ENCODE measurements around the gene HPF1. TPM values are rescaled to one million over a fixed set of nuclear protein-coding genes. Genes with fewer than 3 reads are reported as not detected.

HPF1 gene
- total RNA-seq, 1 donor = 20.6 TPM

DNA sequence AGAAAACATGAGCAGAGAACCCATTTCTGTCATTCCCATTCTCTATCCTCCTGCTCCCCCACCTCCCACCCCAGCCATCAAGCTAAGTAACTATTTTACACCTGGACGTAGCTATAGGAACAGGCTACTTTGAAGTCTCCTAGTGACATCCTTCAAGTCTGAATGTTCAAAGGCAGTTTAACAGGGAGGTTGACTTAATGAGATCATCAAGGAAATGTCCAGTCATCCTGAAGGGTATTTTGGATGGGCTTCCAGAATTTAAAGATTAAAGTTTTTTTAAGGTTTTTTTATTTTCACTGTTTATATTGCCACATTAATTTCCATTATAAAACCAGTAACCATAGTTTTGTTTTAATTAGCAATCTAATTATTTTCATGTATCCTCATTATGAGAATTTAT, 41.1 kb downstream of the HPF1 start:
- no peak for DNase-seq (ENCODE audit: insufficient read length, low spot score, missing footprints)
- Histone ChIP-seq H2AFZ (ENCODE audit: low read length) (no peak overlapping the region), H3K4me2 (ENCODE audit: insufficient read depth, low read length) (no peak overlapping the region), H3K27me3 (ENCODE audit: insufficient read depth, low read length) (no peaks in the 10 kb centered on the region), H3K79me2 (ENCODE audit: insufficient read depth, low read length) (no peaks in the 10 kb centered on the region), H3K9me3 (ENCODE audit: low read depth, low read length) (no peaks in the 10 kb centered on the region), H4K20me1 (ENCODE audit: insufficient read depth, low read length) (no peaks in the 10 kb centered on the region), H3K4me1 (ENCODE audit: insufficient read depth, low read length) (peaks cover 13% of the 10 kb centered on the region), H3K27ac (ENCODE audit: low read depth, low read length) (peak overlapping the region; percentile 44), H3K4me3 (ENCODE audit: insufficient read depth, low read length) (no peak overlapping the region), H3K36me3 (ENCODE audit: insufficient read depth, low read length) (peaks cover 20% of the 10 kb centered on the region)
- TF ChIP-seq, protein P1, sequence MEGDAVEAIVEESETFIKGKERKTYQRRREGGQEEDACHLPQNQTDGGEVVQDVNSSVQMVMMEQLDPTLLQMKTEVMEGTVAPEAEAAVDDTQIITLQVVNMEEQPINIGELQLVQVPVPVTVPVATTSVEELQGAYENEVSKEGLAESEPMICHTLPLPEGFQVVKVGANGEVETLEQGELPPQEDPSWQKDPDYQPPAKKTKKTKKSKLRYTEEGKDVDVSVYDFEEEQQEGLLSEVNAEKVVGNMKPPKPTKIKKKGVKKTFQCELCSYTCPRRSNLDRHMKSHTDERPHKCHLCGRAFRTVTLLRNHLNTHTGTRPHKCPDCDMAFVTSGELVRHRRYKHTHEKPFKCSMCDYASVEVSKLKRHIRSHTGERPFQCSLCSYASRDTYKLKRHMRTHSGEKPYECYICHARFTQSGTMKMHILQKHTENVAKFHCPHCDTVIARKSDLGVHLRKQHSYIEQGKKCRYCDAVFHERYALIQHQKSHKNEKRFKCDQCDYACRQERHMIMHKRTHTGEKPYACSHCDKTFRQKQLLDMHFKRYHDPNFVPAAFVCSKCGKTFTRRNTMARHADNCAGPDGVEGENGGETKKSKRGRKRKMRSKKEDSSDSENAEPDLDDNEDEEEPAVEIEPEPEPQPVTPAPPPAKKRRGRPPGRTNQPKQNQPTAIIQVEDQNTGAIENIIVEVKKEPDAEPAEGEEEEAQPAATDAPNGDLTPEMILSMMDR (IDR thresholded peaks at IDR 0.05; ENCODE audit: extremely low read depth, low read depth, low read length) = no peak

DNA sequence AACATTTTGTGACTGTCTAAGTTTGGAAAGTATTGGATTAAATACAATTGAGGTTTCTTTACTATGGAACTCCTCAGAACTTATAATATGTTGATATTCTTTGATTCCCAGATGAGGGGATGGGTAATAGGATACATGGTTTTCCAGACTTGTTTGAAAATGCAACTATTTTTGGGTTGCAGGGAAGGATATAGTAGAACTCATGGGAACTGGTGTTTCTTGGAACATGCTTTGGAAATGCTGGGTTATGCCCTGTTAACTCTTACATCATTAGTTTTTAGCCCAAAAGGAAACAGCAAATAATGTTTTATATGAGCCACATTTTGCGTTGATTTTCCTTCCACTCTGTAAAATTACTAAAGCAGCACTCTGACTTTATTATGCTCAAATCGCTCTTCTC, 41.9 kb downstream of the HPF1 start:
- H2AFZ ChIP-seq (ENCODE audit: low read length) = no peak overlapping the region
- TF ChIP-seq, protein P1 (IDR thresholded peaks at IDR 0.05; ENCODE audit: extremely low read depth, low read depth, low read length) = no peak
- peaks cover 13% of the 10 kb centered on the region for H3K4me1 ChIP-seq (ENCODE audit: insufficient read depth, low read length)
- no peaks in the 10 kb centered on the region for H4K20me1 ChIP-seq (ENCODE audit: insufficient read depth, low read length)
- peaks cover 20% of the 10 kb centered on the region for H3K36me3 ChIP-seq (ENCODE audit: insufficient read depth, low read length)
- no peak overlapping the region for H3K4me2 ChIP-seq (ENCODE audit: insufficient read depth, low read length)
- no peaks in the 10 kb centered on the region for H3K79me2 ChIP-seq (ENCODE audit: insufficient read depth, low read length)
- H3K9me3 ChIP-seq (ENCODE audit: low read depth, low read length) = no peaks in the 10 kb centered on the region
- DNase-seq (ENCODE audit: insufficient read length, low spot score, missing footprints) = no peak
- peak overlapping the region; percentile 44 for H3K27ac ChIP-seq (ENCODE audit: low read depth, low read length)
- no peak overlapping the region for H3K4me3 ChIP-seq (ENCODE audit: insufficient read depth, low read length)
- H3K27me3 ChIP-seq (ENCODE audit: insufficient read depth, low read length) = no peaks in the 10 kb centered on the region

DNA sequence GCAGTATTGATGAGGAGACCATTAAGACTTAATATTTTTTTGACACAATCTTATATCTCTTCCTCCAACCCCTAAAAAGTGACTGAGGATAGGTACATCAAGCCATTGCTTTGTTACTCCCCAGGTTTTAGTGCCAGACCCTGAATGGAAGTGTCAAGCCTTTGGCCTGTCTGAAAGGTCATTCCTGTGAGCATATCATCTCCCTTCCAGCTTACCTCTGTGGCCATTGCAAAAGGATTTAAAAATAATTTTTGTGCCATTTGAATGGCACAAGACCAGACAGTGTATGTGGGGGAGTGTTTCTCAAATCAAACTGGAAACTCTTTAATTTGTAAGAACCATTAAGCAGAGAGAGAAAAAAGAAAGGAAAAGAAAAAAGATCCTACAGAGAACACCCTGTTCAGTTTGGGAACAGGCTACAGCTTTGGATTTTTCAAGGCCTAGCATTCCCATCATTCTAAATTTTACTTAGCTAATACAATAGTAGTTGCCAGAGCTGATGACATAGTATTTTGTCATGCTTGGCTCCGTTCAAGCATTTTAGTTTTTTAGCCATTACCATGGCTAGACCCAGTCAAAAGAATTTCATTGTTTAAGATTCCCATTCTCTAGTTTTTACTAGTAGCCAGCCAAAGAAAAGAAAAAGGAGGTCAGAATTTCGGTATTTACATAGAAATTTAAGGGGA, 49.6 kb downstream of the HPF1 start:
- TF ChIP-seq, protein P1 (IDR thresholded peaks at IDR 0.05; ENCODE audit: extremely low read depth, low read depth, low read length) = no peak
- no peak overlapping the region for H3K4me2 ChIP-seq (ENCODE audit: insufficient read depth, low read length)
- no peaks in the 10 kb centered on the region for H4K20me1 ChIP-seq (ENCODE audit: insufficient read depth, low read length)
- H3K36me3 ChIP-seq (ENCODE audit: insufficient read depth, low read length) = peaks cover 17% of the 10 kb centered on the region
- H3K27me3 ChIP-seq (ENCODE audit: insufficient read depth, low read length) = no peaks in the 10 kb centered on the region
- H3K27ac ChIP-seq (ENCODE audit: low read depth, low read length) = peak overlapping the region; percentile 24
- DNase-seq (ENCODE audit: insufficient read length, low spot score, missing footprints) = no peak
- no peak overlapping the region for H2AFZ ChIP-seq (ENCODE audit: low read length)
- H3K9me3 ChIP-seq (ENCODE audit: low read depth, low read length) = no peaks in the 10 kb centered on the region
- H3K4me3 ChIP-seq (ENCODE audit: insufficient read depth, low read length) = no peak overlapping the region
- H3K4me1 ChIP-seq (ENCODE audit: insufficient read depth, low read length) = peaks cover 3% of the 10 kb centered on the region
- H3K79me2 ChIP-seq (ENCODE audit: insufficient read depth, low read length) = no peaks in the 10 kb centered on the region

DNA sequence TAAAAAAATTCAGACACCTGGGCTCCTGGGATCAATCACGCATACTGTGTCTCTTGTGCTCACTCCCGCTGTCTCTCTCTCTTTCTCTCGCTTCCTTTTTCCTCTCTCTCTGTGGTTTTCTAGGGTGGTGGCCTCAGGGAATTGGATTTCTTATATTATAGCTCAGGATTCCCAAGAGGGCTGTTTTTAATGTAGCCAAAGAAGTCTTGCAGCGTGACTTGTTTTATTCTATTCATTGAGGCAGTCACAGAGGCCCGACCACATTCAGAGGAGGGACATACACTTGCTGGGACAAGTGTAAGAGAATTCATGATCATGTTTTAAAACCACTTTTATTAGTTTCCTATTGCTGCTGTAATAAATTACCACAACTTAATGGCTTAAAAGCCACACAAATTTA, 59.4 kb downstream of the HPF1 start:
- Histone ChIP-seq H2AFZ (ENCODE audit: low read length) (no peak overlapping the region), H3K4me1 (ENCODE audit: insufficient read depth, low read length) (no peaks in the 10 kb centered on the region), H3K4me2 (ENCODE audit: insufficient read depth, low read length) (no peak overlapping the region), H3K9me3 (ENCODE audit: low read depth, low read length) (no peaks in the 10 kb centered on the region), H3K27me3 (ENCODE audit: insufficient read depth, low read length) (no peaks in the 10 kb centered on the region), H3K27ac (ENCODE audit: low read depth, low read length) (no peak overlapping the region), H3K4me3 (ENCODE audit: insufficient read depth, low read length) (no peak overlapping the region), H4K20me1 (ENCODE audit: insufficient read depth, low read length) (no peaks in the 10 kb centered on the region), H3K79me2 (ENCODE audit: insufficient read depth, low read length) (no peaks in the 10 kb centered on the region), H3K36me3 (ENCODE audit: insufficient read depth, low read length) (peaks cover 22% of the 10 kb centered on the region)
- no peak for DNase-seq (ENCODE audit: insufficient read length, low spot score, missing footprints)
- TF ChIP-seq, protein P1 (IDR thresholded peaks at IDR 0.05; ENCODE audit: extremely low read depth, low read depth, low read length) = no peak

All from osteoblast (primary cell).